Smooth muscle cell (in vitro differentiated cells): Measurements from ENCODE around the gene NDN. TPM values are rescaled to one million over a fixed set of nuclear protein-coding genes. Genes with fewer than 3 reads are reported as not detected.
A peak's percentile ranks its signal among the peaks of the same experiment; 100 is the strongest.

Experiments used
- DNase-seq: peaks from one replicate; lab custom pipeline; 2025; ENCODE audit not compliant: unreplicated experiment; lab: John Stamatoyannopoulos, UW
- H2AFZ ChIP-seq: fragments of 200-600 bp; sonication (generic); 2 replicates; pipeline ENCODE4 v1.6.0; 2016; ENCODE audit warnings: antibody characterized with exemption, low read depth, mild to moderate bottlenecking
- H3F3A ChIP-seq: fragments of 200-600 bp; sonication (generic); 2 replicates; pipeline ENCODE4 v1.6.0; 2017; ENCODE audit warnings: antibody characterized with exemption, low read depth
- H3K27ac ChIP-seq: fragments of 200-600 bp; sonication (generic); 2 replicates; pipeline ENCODE4 v1.5.1; 2016; ENCODE audit warnings: low read depth, mild to moderate bottlenecking
- H3K27me3 ChIP-seq: fragments of 200-600 bp; sonication (generic); 2 replicates; pipeline ENCODE4 v1.6.1; 2016; ENCODE audit warnings: low read depth, mild to moderate bottlenecking
- H3K36me3 ChIP-seq: fragments of 200-600 bp; sonication (generic); 2 replicates; pipeline ENCODE4 v1.5.1; 2016; ENCODE audit warnings: low read depth
- H3K4me1 ChIP-seq: fragments of 200-600 bp; sonication (generic); 2 replicates; pipeline ENCODE4 v1.5.1; 2016; ENCODE audit warnings: low read depth
- H3K4me2 ChIP-seq: fragments of 200-600 bp; sonication (generic); 2 replicates; pipeline ENCODE4 v1.6.0; 2016; ENCODE audit warnings: mild to moderate bottlenecking
- H3K4me3 ChIP-seq: fragments of 200-600 bp; sonication (generic); 2 replicates; pipeline ENCODE4 v1.5.1; 2016; ENCODE audit warnings: mild to moderate bottlenecking
- H3K79me2 ChIP-seq: fragments of 200-600 bp; sonication (generic); 2 replicates; pipeline ENCODE4 v1.6.0; 2016; ENCODE audit warnings: low read depth, mild to moderate bottlenecking
- H3K9ac ChIP-seq: fragments of 200-600 bp; sonication (generic); 2 replicates; pipeline ENCODE4 v1.6.0; 2016; ENCODE audit warnings: low read depth
- H3K9me3 ChIP-seq: fragments of 200-600 bp; sonication (generic); replicated peaks from 2 replicates; pipeline ENCODE4 v1.5.1; 2016; ENCODE audit warnings: low read depth
- H4K20me1 ChIP-seq: fragments of 200-600 bp; sonication (generic); 2 replicates; pipeline ENCODE4 v1.6.0; 2016; ENCODE audit warnings: low read depth
- WGBS: methylation state at CpG from one replicate; pipeline ENCODE4 v1.1.7; 2016; ENCODE audit warnings: low lambda C conversion rate; 5-methylcytosine and 5-hydroxymethylcytosine counted together
- polyA plus RNA-seq: library from polyadenylated mRNA; unstranded; fragments of >200 nt; fragmentation: Nextera tagmentation; extraction: Ambion mirVana; gene quantifications from 2 replicates; pipeline ENCODE4 v1.2.1, GENCODE V29; 2016
- total RNA-seq: library from RNA; depleted of rRNA; stranded (reverse); fragments of >200 nt; gene quantifications from 2 replicates; pipeline ENCODE4 v1.2.3, GENCODE V29; 2014
- TF ChIP-seq, protein P1 (sequence below): fragments of 200-600 bp; sonication (generic); IDR thresholded peaks from 2 replicates; pipeline ENCODE4 v1.5.1; 2017; ENCODE audit warnings: borderline replicate concordance, mild to moderate bottlenecking, antibody characterized with exemption; ENCODE audit not compliant: insufficient read depth, poor library complexity, severe bottlenecking

NDN gene
- total and polyA plus RNA-seq, 2 experiments from 2014 or later = 114 to 158 TPM

DNA sequence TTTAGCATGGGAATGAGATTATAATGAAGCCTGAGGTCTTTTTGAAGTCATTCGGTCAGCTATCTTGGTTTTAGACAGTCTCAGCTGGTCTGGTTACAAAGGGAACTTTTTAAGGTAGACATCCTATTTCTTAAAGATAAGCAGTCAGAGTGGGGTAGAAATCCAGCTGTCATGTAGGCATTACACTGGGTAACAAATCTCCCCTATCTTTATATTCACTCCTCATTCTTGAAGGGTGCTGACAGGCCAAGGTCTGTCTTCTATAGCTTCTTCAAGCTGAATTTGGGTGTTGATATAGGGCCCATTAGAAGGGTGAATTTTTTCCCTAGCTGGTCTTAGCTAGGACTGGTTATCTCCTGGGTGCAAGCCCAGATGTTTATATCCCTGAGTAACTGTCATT, 21.2 kb upstream of the NDN start:
- H3K79me2 ChIP-seq = no peaks in the 10 kb centered on the region
- H3K9me3 ChIP-seq = no peaks in the 10 kb centered on the region
- H3K27ac ChIP-seq = no peak overlapping the region
- DNase-seq = no peak
- no peak overlapping the region for H3K4me2 ChIP-seq
- no peaks in the 10 kb centered on the region for H3K4me1 ChIP-seq
- no peaks in the 10 kb centered on the region for H3K27me3 ChIP-seq
- no peak overlapping the region for H3K9ac ChIP-seq
- H3F3A ChIP-seq = no peaks in the 10 kb centered on the region
- 62% methylated on average over 1 of the region's 1 CpG for WGBS
- no peak overlapping the region for H3K4me3 ChIP-seq
- no peak overlapping the region for H2AFZ ChIP-seq
- no peaks in the 10 kb centered on the region for H4K20me1 ChIP-seq
- H3K36me3 ChIP-seq = no peaks in the 10 kb centered on the region
- TF ChIP-seq, protein P1, sequence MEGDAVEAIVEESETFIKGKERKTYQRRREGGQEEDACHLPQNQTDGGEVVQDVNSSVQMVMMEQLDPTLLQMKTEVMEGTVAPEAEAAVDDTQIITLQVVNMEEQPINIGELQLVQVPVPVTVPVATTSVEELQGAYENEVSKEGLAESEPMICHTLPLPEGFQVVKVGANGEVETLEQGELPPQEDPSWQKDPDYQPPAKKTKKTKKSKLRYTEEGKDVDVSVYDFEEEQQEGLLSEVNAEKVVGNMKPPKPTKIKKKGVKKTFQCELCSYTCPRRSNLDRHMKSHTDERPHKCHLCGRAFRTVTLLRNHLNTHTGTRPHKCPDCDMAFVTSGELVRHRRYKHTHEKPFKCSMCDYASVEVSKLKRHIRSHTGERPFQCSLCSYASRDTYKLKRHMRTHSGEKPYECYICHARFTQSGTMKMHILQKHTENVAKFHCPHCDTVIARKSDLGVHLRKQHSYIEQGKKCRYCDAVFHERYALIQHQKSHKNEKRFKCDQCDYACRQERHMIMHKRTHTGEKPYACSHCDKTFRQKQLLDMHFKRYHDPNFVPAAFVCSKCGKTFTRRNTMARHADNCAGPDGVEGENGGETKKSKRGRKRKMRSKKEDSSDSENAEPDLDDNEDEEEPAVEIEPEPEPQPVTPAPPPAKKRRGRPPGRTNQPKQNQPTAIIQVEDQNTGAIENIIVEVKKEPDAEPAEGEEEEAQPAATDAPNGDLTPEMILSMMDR = no peak

DNA sequence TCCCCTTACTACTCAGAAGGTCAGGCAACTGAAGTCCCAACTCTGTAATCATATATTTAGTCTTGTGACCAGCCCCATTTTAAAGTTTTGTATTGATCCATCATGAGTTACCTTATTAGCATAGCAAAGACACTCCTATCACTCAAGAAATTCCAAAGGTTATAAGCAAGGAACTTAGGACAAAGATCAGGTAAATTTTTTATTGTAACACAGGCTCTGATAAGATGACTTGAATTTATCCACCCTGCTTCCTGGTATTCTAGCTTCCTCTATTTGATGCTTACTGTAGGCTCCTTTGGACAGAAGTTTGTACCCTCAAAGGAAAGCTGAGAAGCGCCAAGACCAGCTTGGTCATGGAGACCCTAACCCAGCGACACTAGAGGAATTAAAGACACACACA, 8.2 kb upstream of the NDN start:
- H3K9me3 ChIP-seq = no peaks in the 10 kb centered on the region
- H3K27me3 ChIP-seq = no peaks in the 10 kb centered on the region
- no peak overlapping the region for H3K9ac ChIP-seq
- no peaks in the 10 kb centered on the region for H4K20me1 ChIP-seq
- H3K4me3 ChIP-seq = no peak overlapping the region
- H3K27ac ChIP-seq = no peak overlapping the region
- no peaks in the 10 kb centered on the region for H3K36me3 ChIP-seq
- WGBS = 59% methylated on average over 2 of the region's 2 CpGs
- H3K4me2 ChIP-seq = no peak overlapping the region
- no peak overlapping the region for H2AFZ ChIP-seq
- H3K79me2 ChIP-seq = no peaks in the 10 kb centered on the region
- H3K4me1 ChIP-seq = no peaks in the 10 kb centered on the region
- TF ChIP-seq, protein P1 = no peak
- H3F3A ChIP-seq = no peaks in the 10 kb centered on the region
- no peak for DNase-seq

DNA sequence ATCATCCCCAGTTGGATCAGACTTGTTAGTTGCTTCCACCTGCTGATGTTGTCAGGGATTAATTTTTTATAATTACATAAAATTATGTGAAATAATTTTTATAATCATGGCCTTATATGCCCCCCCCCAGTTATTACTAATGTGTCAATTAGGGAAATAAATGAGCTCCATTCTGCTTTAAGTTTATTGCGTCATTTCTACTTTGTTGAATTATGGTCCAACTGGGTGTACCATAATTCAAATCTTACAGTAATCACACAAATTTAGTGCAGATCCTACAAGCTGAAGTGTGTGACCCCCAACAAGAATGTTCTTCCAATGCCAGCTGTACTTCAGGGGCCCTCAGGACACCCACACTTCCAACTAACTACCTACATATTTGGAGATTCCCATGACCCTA, 7.5 kb upstream of the NDN start:
- DNase-seq = no peak

DNA sequence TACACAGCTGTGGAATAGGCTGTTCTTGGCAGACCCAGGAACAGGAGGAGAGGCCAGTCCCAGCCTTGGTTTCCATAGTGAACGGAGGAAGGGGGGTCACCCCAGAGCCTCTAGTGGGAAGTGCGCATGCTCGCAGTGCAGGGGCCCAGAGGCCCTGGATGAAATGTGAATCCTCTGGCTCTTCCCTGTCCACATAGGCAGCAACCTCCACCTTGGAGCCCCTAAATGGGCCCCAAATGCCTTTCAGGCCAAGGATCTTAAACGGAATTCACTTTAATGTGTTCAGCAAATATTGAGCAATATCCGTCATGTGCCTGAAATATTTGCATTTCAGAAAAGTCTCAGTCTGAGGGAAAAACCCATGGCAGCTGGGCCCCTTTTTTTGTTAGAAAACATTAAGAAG, 3.3 kb upstream of the NDN start:
- Histone ChIP-seq H3K36me3 (no peaks in the 10 kb centered on the region), H3K4me2 (peak overlapping the region; percentile 39), H4K20me1 (peaks cover 8% of the 10 kb centered on the region), H3K27me3 (no peaks in the 10 kb centered on the region), H3K4me1 (peaks cover 4% of the 10 kb centered on the region), H3K4me3 (no peak overlapping the region), H3K79me2 (peaks cover 5% of the 10 kb centered on the region), H2AFZ (peak overlapping the region; percentile 45), H3K27ac (peak overlapping the region; percentile 68), H3K9ac (no peak overlapping the region), H3F3A (no peaks in the 10 kb centered on the region), H3K9me3 (no peaks in the 10 kb centered on the region)
- DNase-seq = peak; percentile 25
- WGBS = 69% methylated on average over 5 of the region's 5 CpGs
- TF ChIP-seq, protein P1 = no peak

More for the DNA sequence above, 7.5 kb upstream of the NDN start:
- Histone ChIP-seq H4K20me1 (no peaks in the 10 kb centered on the region), H2AFZ (no peak overlapping the region), H3K27ac (no peak overlapping the region), H3K4me1 (no peaks in the 10 kb centered on the region), H3K9me3 (no peaks in the 10 kb centered on the region), H3F3A (no peaks in the 10 kb centered on the region), H3K36me3 (no peaks in the 10 kb centered on the region), H3K27me3 (no peaks in the 10 kb centered on the region), H3K9ac (no peak overlapping the region), H3K4me2 (no peak overlapping the region), H3K79me2 (no peaks in the 10 kb centered on the region), H3K4me3 (no peak overlapping the region)
- TF ChIP-seq, protein P1 = no peak
- WGBS = 84% methylated on average over 1 of the region's 1 CpG
